ENCODE data around the gene PFKL.

DNA sequence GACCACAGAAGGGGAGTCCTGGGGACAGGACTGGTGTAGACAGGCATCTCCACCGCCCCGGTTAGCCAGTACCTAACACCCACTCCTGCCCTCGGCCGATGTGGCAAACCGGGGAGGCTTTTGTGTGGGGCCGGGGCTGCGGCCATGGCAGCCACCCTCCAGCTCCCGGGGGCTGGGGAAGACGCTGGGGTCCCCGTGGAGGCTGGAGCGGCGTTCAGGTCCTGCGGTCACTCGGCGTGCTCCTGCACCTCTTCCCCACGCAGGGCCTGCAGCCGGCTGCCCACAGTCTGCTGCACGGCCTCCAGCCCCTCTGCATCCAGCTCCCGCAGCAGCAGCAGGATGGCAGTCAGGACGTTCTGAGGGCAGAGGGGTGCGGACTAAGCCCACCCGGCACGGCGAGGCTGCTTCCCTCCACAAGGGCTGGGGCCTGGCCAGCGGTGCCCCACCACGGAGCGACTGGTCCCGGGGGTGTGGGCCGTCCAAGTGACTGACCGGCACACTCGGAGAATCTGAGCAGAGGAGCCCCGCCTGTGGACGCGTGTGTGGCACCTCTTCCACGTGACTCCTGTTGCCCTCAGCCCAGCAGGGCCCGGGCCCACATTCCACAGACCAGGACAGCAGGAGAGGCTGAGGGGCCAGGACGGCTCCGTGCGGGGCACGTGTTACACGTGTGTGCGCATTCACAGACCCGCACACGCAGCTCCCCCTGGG is 30.3 kb downstream of the PFKL start:
- TF ChIP-seq POLR2AphosphoS5 (IDR thresholded peaks at IDR 0.05; ENCODE audit: low read depth, low read length) (no peak; the same call in 1 of the 2 replicates), SIN3A (IDR thresholded peaks at IDR 0.05; ENCODE audit: borderline replicate concordance, insufficient read depth, low read length) (no peak), TAF1 (IDR thresholded peaks at IDR 0.05; ENCODE audit: borderline replicate concordance, insufficient read depth, low read length) (no peak), FOXP2 (optimal IDR thresholded peaks at IDR 0.05; ENCODE audit: borderline replicate concordance, extremely low read depth, extremely low read length, insufficient read depth) (no peak), REST (IDR thresholded peaks at IDR 0.05; ENCODE audit: insufficient read depth in 1 of 2, low read depth in 2 of 2, low read length in 2 of 2) (no peak)
